ENCODE data around the gene DNAJC6. TPM values are rescaled to one million over a fixed set of nuclear protein-coding genes. Genes with fewer than 3 reads are reported as not detected.

Gene DNAJC6
- total RNA-seq, 1 experiment from 2014 or later = 4.0 TPM

GRCh38 chr1:65334081-65334480, 24.7 kb downstream of the DNAJC6 start:
- POLR2A ChIA-PET = no interaction called here
- BruUV-seq (replicated peaks) = no TSS peak
- H3K4me1 ChIP-seq (ENCODE audit: control insufficient read depth, insufficient read depth, low read length) = no peaks in the 10 kb centered on the region
- in situ Hi-C loops (cut with HindIII; ENCODE audit: low pct_unique_long_range_greater_than_20kb, low sequenced_read_pairs) (no loop called here), intact Hi-C loops (cut with micrococcal nuclease; ENCODE audit: unreplicated experiment) (no loop called here)
- H3K4me3 ChIP-seq (ENCODE audit: low read depth in 2 of 2, low read length in 2 of 2) = no peak overlapping the region
- H3K36me3 ChIP-seq (ENCODE audit: control insufficient read depth, insufficient read depth, low read length) = no peaks in the 10 kb centered on the region
- H3K9me3 ChIP-seq (ENCODE audit: control insufficient read depth, insufficient read depth, low read depth, low read length) = no peaks in the 10 kb centered on the region
- ATAC-seq = no peak
- DNase-seq (ENCODE audit: low read depth, low spot score) = no peak
- CTCF ChIA-PET = no interaction called here
- no peaks in the 10 kb centered on the region for H3K27me3 ChIP-seq (ENCODE audit: control insufficient read depth, insufficient read depth, low read length)
- no peak overlapping the region for H3K27ac ChIP-seq (ENCODE audit: low read length)
- TF ChIP-seq POLR2AphosphoS5 (IDR thresholded peaks at IDR 0.05; ENCODE audit: low read depth, low read length) (no peak), TCF7L2 (IDR thresholded peaks at IDR 0.05; ENCODE audit: low read depth, low read length) (no peak), SIN3A (IDR thresholded peaks at IDR 0.05; ENCODE audit: borderline replicate concordance, insufficient read depth, low read depth, low read length) (no peak)
- TF ChIP-seq, protein P1, sequence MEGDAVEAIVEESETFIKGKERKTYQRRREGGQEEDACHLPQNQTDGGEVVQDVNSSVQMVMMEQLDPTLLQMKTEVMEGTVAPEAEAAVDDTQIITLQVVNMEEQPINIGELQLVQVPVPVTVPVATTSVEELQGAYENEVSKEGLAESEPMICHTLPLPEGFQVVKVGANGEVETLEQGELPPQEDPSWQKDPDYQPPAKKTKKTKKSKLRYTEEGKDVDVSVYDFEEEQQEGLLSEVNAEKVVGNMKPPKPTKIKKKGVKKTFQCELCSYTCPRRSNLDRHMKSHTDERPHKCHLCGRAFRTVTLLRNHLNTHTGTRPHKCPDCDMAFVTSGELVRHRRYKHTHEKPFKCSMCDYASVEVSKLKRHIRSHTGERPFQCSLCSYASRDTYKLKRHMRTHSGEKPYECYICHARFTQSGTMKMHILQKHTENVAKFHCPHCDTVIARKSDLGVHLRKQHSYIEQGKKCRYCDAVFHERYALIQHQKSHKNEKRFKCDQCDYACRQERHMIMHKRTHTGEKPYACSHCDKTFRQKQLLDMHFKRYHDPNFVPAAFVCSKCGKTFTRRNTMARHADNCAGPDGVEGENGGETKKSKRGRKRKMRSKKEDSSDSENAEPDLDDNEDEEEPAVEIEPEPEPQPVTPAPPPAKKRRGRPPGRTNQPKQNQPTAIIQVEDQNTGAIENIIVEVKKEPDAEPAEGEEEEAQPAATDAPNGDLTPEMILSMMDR (IDR thresholded peaks at IDR 0.05) = no peak
- TF ChIP-seq, protein P2, sequence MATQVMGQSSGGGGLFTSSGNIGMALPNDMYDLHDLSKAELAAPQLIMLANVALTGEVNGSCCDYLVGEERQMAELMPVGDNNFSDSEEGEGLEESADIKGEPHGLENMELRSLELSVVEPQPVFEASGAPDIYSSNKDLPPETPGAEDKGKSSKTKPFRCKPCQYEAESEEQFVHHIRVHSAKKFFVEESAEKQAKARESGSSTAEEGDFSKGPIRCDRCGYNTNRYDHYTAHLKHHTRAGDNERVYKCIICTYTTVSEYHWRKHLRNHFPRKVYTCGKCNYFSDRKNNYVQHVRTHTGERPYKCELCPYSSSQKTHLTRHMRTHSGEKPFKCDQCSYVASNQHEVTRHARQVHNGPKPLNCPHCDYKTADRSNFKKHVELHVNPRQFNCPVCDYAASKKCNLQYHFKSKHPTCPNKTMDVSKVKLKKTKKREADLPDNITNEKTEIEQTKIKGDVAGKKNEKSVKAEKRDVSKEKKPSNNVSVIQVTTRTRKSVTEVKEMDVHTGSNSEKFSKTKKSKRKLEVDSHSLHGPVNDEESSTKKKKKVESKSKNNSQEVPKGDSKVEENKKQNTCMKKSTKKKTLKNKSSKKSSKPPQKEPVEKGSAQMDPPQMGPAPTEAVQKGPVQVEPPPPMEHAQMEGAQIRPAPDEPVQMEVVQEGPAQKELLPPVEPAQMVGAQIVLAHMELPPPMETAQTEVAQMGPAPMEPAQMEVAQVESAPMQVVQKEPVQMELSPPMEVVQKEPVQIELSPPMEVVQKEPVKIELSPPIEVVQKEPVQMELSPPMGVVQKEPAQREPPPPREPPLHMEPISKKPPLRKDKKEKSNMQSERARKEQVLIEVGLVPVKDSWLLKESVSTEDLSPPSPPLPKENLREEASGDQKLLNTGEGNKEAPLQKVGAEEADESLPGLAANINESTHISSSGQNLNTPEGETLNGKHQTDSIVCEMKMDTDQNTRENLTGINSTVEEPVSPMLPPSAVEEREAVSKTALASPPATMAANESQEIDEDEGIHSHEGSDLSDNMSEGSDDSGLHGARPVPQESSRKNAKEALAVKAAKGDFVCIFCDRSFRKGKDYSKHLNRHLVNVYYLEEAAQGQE (IDR thresholded peaks at IDR 0.05; ENCODE audit: insufficient read depth in 1 of 2, low read depth in 2 of 2, low read length in 1 of 2) = no peak

DNA sequence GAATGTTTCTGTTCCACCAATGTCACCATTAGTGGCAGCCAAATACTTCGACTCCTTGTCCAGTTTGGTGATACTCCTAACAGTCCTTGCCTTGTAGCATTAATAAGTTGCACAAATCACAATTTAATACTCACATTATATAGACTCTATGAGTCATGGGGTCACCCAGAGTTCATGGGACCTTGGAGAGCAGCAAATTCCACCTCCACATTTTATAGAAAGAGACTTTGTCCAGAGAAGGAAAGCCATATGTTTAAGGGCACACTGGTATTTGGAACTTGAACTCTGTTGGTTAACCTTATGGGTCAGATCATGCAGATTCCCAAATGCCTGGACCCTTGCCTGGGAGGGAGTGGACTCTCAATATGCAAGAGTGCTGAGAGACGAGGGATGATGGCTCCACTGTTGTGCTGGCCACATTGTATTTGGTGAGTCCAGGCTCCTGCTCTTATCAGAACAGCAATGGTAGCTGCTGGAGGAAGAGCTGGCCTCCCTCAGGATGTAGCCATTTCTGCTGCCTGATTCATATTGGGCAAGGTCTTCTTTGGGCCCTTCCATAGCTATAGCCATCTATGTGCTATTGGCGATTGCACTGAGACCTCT, 30.6 kb downstream of the DNAJC6 start:
- Histone ChIP-seq H3K4me3 (ENCODE audit: low read depth in 2 of 2, low read length in 2 of 2) (no peak overlapping the region), H3K36me3 (ENCODE audit: control insufficient read depth, insufficient read depth, low read length) (no peaks in the 10 kb centered on the region), H3K4me1 (ENCODE audit: control insufficient read depth, insufficient read depth, low read length) (no peaks in the 10 kb centered on the region), H3K27ac (ENCODE audit: low read length) (no peak overlapping the region), H3K9me3 (ENCODE audit: control insufficient read depth, insufficient read depth, low read depth, low read length) (no peaks in the 10 kb centered on the region), H3K27me3 (ENCODE audit: control insufficient read depth, insufficient read depth, low read length) (no peaks in the 10 kb centered on the region)
- in situ Hi-C loops (cut with HindIII; ENCODE audit: low pct_unique_long_range_greater_than_20kb, low sequenced_read_pairs) (no loop called here), intact Hi-C loops (cut with micrococcal nuclease; ENCODE audit: unreplicated experiment) (no loop called here)
- CTCF ChIA-PET = no interaction called here
- DNase-seq (ENCODE audit: low read depth, low spot score) (no peak), ATAC-seq (no peak)
- POLR2A ChIA-PET = interaction anchor here (0.6 kb wide), 1 partner anchor 15 kb away, joined by 15 read pairs; no protein-coding TSS in a partner anchor
- no peak for TF ChIP-seq TCF7L2 (IDR thresholded peaks at IDR 0.05; ENCODE audit: low read depth, low read length)
- TF ChIP-seq, protein P2 (IDR thresholded peaks at IDR 0.05; ENCODE audit: insufficient read depth in 1 of 2, low read depth in 2 of 2, low read length in 1 of 2) = peak in 1 of 2 experiments; percentile 72; a peak in 2 of 4 replicates
- BruUV-seq (replicated peaks) = no TSS peak
